ENCODE results near the gene HPCA.

The HPCA gene

GRCh38 chr1:32891241-32891570 lies 4.9 kb downstream of the HPCA start:
- DNase-seq (ENCODE audit: extremely low spot score): no peak
- ChIA-PET POLR2A (no interaction called here), CTCF (interaction anchor here (1.0 to 1.9 kb wide), 2 partner anchors 9 to 15 kb away, joined by 4 to 7 read pairs; no protein-coding TSS in a partner anchor)
- TF ChIP-seq BHLHE40 (IDR thresholded peaks at IDR 0.05; ENCODE audit: borderline replicate concordance) (no peak), FOXA1 (IDR thresholded peaks at IDR 0.05) (no peak), NFRKB (IDR thresholded peaks at IDR 0.05) (no peak), ZNF384 (IDR thresholded peaks at IDR 0.05) (no peak)

GRCh38 chr1:32891630-32892029 lies 5.3 kb downstream of the HPCA start:
- CTCF ChIA-PET: interaction anchor here (0.6 to 1.9 kb wide), 4 partner anchors 10 to 32 kb away, joined by 3 to 10 read pairs (median 6); no protein-coding TSS in a partner anchor
- POLR2A ChIA-PET: no interaction called here
- TF ChIP-seq ZNF384 (IDR thresholded peaks at IDR 0.05): no peak
- TF ChIP-seq FOXK2 (IDR thresholded peaks at IDR 0.05): no peak
- TF ChIP-seq BHLHE40 (IDR thresholded peaks at IDR 0.05; ENCODE audit: borderline replicate concordance): no peak
- no peak for TF ChIP-seq SP1 (IDR thresholded peaks at IDR 0.05)
- TF ChIP-seq LEF1 (IDR thresholded peaks at IDR 0.05; ENCODE audit: borderline replicate concordance): no peak
- TF ChIP-seq ELF4 (IDR thresholded peaks at IDR 0.05): no peak
- TF ChIP-seq PKNOX1 (IDR thresholded peaks at IDR 0.05): no peak
- no peak for TF ChIP-seq TARDBP (IDR thresholded peaks at IDR 0.05)
- TF ChIP-seq FOXA1 (IDR thresholded peaks at IDR 0.05): no peak
- no peak for TF ChIP-seq FOXM1 (IDR thresholded peaks at IDR 0.05; ENCODE audit: borderline replicate concordance)
- no peak for TF ChIP-seq NFRKB (IDR thresholded peaks at IDR 0.05)
- no peak for TF ChIP-seq CTBP1 (IDR thresholded peaks at IDR 0.05; ENCODE audit: borderline replicate concordance)
- no peak for TF ChIP-seq ARNT (IDR thresholded peaks at IDR 0.05)
- DNase-seq (ENCODE audit: extremely low spot score): no peak

- ChIA-PET CTCF (interaction anchor here (0.5 to 1.8 kb wide), 14 partner anchors 9 to 1095 kb away, joined by 3 to 10 read pairs (median 3); no protein-coding TSS in a partner anchor), POLR2A (no interaction called here)
- peak; percentile 91 for DNase-seq (ENCODE audit: extremely low spot score)
- TF ChIP-seq FOXM1 (IDR thresholded peaks at IDR 0.05; ENCODE audit: borderline replicate concordance): no peak
- no peak for TF ChIP-seq PKNOX1 (IDR thresholded peaks at IDR 0.05)
- TF ChIP-seq LEF1 (IDR thresholded peaks at IDR 0.05; ENCODE audit: borderline replicate concordance): no peak
- TF ChIP-seq CTBP1 (IDR thresholded peaks at IDR 0.05; ENCODE audit: borderline replicate concordance): no peak
- TF ChIP-seq SUZ12 (IDR thresholded peaks at IDR 0.05): no peak
- no peak for TF ChIP-seq HDGF (IDR thresholded peaks at IDR 0.05; ENCODE audit: borderline replicate concordance)
- no peak for TF ChIP-seq ZNF384 (IDR thresholded peaks at IDR 0.05)
- TF ChIP-seq ARNT (IDR thresholded peaks at IDR 0.05): no peak
- peak; percentile 55 for TF ChIP-seq L3MBTL2 (conservative IDR thresholded peaks at IDR 0.05)
These were observed 6.3 kb downstream of the HPCA start for GRCh38 chr1:32892368-32893197.

- ChIA-PET POLR2A (interaction anchor here (1.5 kb wide), 1 partner anchor 71 kb away, joined by 4 read pairs; the partner anchor contains the start of gene RNF19B), CTCF (interaction anchor here (0.6 to 1.8 kb wide), 9 partner anchors 9 to 1096 kb away, joined by 3 to 10 read pairs (median 3); no protein-coding TSS in a partner anchor)
- DNase-seq (ENCODE audit: extremely low spot score): peak; percentile 70
- TF ChIP-seq PKNOX1 (IDR thresholded peaks at IDR 0.05) (no peak), ARNT (IDR thresholded peaks at IDR 0.05) (no peak), FOXM1 (IDR thresholded peaks at IDR 0.05; ENCODE audit: borderline replicate concordance) (no peak), FOXK2 (IDR thresholded peaks at IDR 0.05) (no peak), TARDBP (IDR thresholded peaks at IDR 0.05) (no peak), SP1 (IDR thresholded peaks at IDR 0.05) (no peak), NFRKB (IDR thresholded peaks at IDR 0.05) (no peak), LEF1 (IDR thresholded peaks at IDR 0.05; ENCODE audit: borderline replicate concordance) (no peak), FOXA1 (IDR thresholded peaks at IDR 0.05) (no peak), HDGF (IDR thresholded peaks at IDR 0.05; ENCODE audit: borderline replicate concordance) (no peak), ZNF384 (IDR thresholded peaks at IDR 0.05) (no peak), BHLHE40 (IDR thresholded peaks at IDR 0.05; ENCODE audit: borderline replicate concordance) (no peak)
These were observed 7.1 kb downstream of the HPCA start for GRCh38 chr1:32893198-32894018.

- TF ChIP-seq SP1 (IDR thresholded peaks at IDR 0.05) (no peak), LEF1 (IDR thresholded peaks at IDR 0.05; ENCODE audit: borderline replicate concordance) (no peak)
- POLR2A ChIA-PET: interaction anchor here (1.5 kb wide), 1 partner anchor 71 kb away, joined by 4 read pairs; the partner anchor contains the start of gene RNF19B
- CTCF ChIA-PET: interaction anchor here (0.7 to 1.1 kb wide), 2 partner anchors 12 to 16 kb away, joined by 3 read pairs; no protein-coding TSS in a partner anchor
- no peak for DNase-seq (ENCODE audit: extremely low spot score)
These were observed 7.8 kb downstream of the HPCA start for GRCh38 chr1:32894019-32894600.

Data from HEK293T (cell line).